HG03469 (cell line): ENCODE results near the gene ABHD10.

ENCODE experiments used
- ATAC-seq: cut with Tn5 transposase; IDR thresholded peaks from one replicate; pipeline ENCODE4 v1.9.1; 2021; ENCODE audit warnings: mild to moderate bottlenecking, moderate library complexity, moderate number of reproducible peaks; ENCODE audit not compliant: unreplicated experiment

ABHD10 gene

GRCh38 chr3:111963424-111963823 is 15.4 kb upstream of the ABHD10 start:
- no peak for ATAC-seq

- ATAC-seq, result no peak
Observed at GRCh38 chr3:111965484-111965883, 13.3 kb upstream of the ABHD10 start.

DNA sequence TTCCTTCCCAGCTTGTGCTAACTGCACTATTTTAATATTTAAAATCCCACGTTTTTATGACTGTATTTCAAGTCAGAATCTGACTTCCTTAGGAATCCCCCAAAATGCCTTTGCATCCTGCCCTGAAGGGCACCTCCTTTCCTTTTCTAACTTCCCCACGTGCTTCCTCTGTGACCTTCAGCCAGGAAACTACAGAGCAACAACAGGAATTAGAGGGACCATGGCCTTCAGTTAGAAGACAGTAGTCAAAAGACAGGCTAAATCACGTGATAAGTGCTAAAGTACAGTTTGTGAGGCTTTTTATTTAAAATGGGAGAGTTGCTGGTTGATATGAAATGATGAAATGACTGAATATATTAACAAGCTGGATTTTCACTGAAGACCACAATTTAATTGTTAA is 11.8 kb upstream of the ABHD10 start:
- ATAC-seq, result no peak

DNA sequence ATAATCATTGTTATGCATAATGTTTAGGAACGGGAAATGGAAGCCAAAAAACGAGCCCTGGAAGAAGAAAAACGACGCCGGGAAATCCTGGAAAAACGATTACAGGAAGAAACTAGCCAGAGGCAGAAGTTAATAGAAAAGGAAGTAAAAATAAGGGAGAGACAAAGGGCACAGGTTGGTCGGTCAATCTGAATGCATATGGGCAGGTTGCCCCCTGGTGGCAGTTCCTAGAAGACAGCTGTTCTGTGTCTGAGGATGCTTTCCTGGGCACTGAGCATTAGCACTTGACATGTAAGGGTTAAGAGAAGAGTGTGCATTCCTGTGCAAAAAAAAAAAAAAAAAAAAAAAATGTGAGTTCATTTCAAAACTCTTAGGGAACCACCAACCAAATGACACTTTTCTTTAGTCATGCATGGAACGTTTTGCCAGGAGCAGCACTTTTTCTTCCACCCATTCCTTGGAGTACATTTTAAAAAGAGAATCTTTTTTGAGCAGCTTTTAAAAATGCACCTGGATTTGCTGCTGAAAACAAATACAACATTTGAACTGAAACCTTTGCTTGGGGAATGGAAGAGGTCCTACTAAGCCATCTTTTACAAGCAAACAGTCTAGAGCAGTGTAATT is 11.1 kb upstream of the ABHD10 start:
- ATAC-seq, result peak; percentile 93

DNA sequence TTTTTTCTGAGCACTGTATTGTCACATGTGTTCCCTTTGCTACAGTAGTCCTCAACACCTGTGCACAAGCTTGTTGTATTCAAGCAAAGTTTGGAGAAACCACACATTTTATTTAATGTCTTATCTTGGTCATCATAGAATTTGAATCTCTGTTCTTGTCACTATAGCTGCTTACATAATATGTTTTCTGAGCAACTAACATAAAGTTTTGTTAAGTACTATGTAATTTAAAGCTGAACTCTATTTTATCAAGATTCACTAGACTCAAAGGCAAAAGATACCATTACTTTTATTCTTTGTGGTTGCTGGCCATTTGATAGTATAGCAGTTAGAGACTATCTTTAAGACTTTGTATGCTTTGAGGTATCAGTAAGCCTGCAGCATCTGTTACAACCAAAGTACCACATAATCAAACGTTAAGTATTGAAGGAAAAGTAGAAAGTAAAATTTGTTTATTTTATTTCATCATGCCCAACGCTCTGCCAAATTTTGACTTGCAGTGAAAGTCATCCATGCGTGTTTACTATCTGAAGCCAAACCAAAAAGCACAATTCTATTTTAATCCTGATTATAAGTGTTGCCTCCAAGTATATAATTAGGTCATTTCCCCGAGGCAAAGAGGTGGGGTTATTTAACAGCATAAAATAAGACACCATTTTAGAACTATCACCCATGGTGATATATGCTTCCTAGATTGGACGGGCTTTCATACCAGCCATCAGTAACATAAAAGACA is 10.3 kb upstream of the ABHD10 start:
- no peak for ATAC-seq

- no peak for ATAC-seq
Observed at GRCh38 chr3:111970376-111970775, 8.4 kb upstream of the ABHD10 start.

DNA sequence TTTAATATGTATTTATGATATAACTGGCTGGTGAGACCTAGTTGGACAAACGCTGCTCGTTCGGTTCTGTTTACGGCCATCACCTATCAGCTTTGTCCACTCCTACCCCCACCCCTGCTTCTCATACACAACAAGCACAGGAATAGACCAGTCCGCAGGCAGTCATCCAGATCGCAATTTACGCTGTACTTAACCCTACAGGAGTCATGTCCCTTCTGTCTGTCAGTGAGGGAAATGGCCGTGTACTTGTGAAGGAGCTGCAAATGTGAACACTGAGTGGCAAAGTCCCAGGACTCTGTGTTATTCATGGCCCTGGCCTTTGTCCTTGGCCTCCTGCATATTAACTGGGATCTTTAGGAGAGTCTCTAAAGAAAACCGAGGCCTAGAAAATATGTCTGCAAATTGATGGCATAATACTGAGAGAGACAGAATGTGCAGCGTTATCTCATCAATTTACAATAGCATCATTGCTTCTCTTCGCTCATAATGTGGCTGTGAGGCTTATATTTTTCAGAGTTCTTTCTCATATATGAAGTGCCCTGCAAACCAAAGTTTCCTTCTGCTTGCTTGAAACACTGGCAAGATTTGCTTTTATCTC is 7.2 kb upstream of the ABHD10 start:
- no peak for ATAC-seq

- no peak for ATAC-seq
Observed at GRCh38 chr3:111972891-111973290, 5.9 kb upstream of the ABHD10 start.

DNA sequence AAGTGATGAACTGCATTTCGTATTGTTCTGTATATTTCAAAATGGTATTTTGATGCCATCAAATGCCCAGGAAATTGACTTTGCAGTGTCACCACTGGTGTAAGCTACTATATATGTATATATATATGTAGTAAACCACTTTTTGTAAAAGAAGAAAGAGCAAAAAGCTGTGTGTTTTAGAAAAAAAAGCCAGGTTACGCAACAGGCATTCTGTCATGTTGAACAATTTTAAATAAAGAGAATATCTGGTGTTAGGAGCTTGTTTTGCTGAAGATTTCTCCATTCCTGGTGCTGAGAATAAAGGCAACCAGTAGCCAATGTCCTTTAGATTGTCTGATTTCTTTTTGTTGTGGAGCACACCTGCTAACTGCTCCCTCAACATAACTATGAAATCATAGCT is 3.7 kb upstream of the ABHD10 start:
- no peak for ATAC-seq

- no peak for ATAC-seq
Observed at GRCh38 chr3:111976254-111976653, 2.6 kb upstream of the ABHD10 start.

DNA sequence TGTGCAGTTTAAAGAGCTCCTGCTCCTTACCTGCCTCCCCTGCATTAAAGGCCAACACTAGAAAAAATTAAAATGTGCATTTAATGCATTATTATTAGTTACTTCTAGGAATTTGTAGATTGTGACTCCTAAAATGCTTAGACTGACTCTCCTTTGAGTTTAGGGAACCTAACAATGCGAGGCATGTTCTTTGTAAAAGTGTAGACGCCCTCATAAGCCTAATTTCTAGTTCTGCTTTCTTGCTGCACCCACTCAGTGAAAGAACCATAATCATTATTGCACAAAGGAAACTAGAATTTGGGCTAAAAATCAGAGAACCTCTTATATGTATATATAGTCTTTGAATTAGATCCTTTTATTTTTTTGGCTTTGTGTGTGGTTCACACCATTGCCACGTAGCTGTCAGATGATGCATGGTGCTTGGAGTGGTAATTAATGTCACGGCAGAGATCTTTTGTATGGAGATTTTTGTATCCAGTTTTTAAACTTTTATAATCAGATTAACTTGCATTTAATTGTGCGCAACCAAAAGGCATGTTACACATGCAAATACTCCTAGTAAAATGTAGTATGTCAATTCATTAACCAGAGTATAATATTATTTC is 710 bp downstream of the ABHD10 start:
- peak; percentile 29 for ATAC-seq

GRCh38 chr3:111980716-111981456 is 2.1 kb downstream of the ABHD10 start:
- no peak for ATAC-seq

- no peak for ATAC-seq
Observed at GRCh38 chr3:111981457-111981763, 2.6 kb downstream of the ABHD10 start.

- ATAC-seq, result no peak
Observed at GRCh38 chr3:111984636-111985298, 5.9 kb downstream of the ABHD10 start.

DNA sequence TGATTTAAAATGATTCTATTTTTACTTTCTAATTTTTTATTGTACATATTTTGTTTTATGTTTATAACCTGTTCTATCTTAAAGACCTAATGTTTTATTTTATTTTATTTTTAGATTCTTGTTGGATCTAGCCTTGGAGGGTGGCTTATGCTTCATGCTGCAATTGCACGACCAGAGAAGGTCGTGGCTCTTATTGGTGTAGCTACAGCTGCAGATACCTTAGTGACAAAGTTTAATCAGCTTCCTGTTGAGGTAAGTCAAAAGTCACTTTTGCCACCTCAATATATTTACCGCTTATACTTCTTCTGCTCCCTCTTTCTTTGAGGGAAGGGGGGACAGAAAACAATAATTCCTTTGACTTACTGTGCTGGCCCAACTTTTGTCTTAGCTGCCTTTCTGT is 8.0 kb downstream of the ABHD10 start:
- ATAC-seq, result no peak

DNA sequence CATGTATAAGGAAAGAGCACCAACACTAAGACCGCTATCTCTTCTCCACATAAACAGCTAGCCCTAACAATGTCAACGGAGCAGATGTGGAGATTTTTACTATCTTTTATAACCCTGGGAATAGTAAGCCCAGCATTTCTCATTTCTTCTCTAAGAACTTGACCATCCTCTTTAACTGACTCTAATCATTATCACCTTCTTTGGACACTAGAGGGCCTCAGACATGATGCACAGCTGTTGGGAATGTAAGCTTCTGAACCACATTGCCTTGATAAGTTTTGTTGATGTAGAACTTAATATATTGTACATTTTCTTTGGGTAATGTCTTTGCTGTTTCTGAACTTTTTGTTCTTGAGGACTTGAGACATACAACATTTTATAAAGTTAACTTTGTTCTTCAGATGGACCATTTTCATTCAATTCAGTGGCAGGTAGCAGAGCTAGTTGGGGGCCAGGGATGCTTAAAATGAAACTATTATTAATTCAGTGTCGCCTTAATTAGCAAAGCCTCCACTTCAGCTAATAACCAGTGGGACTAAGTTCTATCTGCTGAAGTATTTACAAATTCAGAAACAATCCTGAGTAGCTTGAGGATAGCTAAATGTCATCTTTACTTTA is 10.3 kb downstream of the ABHD10 start:
- peak; percentile 84 for ATAC-seq

GRCh38 chr3:111993038-111993437 is 14.2 kb downstream of the ABHD10 start:
- ATAC-seq, result no peak

DNA sequence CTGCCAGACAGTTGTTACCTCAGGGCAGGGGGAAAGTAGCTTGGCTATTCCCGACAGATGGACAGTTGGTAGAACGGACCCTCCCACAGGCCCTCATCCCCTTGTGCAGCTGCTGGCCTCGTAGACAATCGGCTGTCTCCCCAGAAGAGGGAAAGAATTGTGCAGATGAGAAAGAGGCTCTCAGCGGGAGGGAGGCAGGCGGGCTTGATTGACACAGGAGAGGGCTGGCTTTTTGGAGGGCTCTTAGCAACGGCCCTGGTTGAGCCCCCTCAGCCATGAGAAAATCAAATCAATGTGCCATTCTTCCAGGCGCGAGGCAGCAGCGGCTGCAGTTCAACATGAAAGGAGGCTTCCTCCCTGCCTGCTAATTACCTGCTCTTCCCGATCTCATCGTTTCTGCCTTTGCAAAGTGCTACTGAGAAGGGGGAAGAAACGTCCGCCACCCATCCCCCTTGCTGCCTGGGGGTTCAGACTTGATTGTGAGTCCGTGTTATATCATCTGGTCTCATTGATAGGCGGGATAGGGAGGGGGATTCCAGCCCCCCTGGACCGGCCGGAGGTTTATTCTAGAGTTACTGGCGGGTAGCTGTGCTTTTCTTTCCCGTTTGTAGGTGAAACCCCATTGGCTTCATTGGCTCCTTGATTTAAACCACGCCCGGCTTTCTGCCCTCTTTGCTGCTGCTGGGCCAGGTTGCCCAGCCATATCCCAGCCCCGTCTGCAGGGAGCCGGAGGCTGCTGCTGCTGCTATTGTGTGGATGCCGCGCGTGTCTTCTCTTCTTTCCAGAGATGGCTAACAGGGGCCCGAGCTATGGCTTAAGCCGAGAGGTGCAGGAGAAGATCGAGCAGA is 20.0 kb downstream of the ABHD10 start, which contains the start of gene TAGLN3:
TAGLN3 (plus strand) TSS at position 287 of the 848 bp plus-strand sequence; CDS start at position 788, 501 bp downstream.
- no peak for ATAC-seq
